Adrenal gland (tissue), 5 donors: ENCODE data around the gene MAP3K8.

Source experiments
- CTCF ChIP-seq, 6 experiments: fragments of 450-650 bp in 4 of 6; fragments of 200-600 bp in 2 of 6; sonication (generic) in 1 of 6; IDR thresholded peaks; 1 replicate in 5 of 6; 2 replicates in 1 of 6; pipeline versions ENCODE4 v1.5.1 to v1.8.0; 2016 to 2021; ENCODE audit warnings: antibody characterized with exemption in 6 of 6, mild to moderate bottlenecking in 2 of 6, moderate library complexity in 1 of 6
- POLR2A ChIP-seq, 2 donors: fragments of 450-650 bp; IDR thresholded peaks; one replicate each; pipeline ENCODE4 v1.6.1; 2017; ENCODE audit warnings: antibody characterized with exemption in 2 of 2, mild to moderate bottlenecking in 2 of 2, moderate library complexity in 1 of 2
- donor health status: DM: no; HTN: no; CAD: no.

- TF ChIP-seq CTCF (IDR thresholded peaks at IDR 0.05) (no peak), POLR2A (IDR thresholded peaks at IDR 0.05) (no peak)
These were observed 2.7 kb downstream of the MAP3K8 start for GRCh38 chr10:30436671-30437030.
